Lower lobe of right lung (tissue), 2 donors: ENCODE measurements around the gene DDX19B. TPM values are rescaled to one million over a fixed set of nuclear protein-coding genes. Genes with fewer than 3 reads are reported as not detected.
"Not testable (repeated sequence)": the region's sequence is repeated elsewhere in the genome, so short reads cannot be mapped to it uniquely, and the experiment has no call there.

Source experiments
- ATAC-seq, 2 donors: fragments of 200-7000 bp; cut with Tn5 transposase; one replicate each; pipeline ENCODE4 v1.9.1; 2020 to 2022; ENCODE audit warnings: mild to moderate bottlenecking in 2 of 2, moderate library complexity in 2 of 2
- DNase-seq: peaks from one replicate; pipeline ENCODE4 v3.0.0-alpha.2; 2020
- H3K27ac ChIP-seq: fragments of 200-600 bp; one replicate; pipeline ENCODE4 v1.8.0; 2022
- H3K27me3 ChIP-seq: fragments of 200-600 bp; one replicate; pipeline ENCODE4 v1.8.0; 2022; ENCODE audit warnings: low read depth
- H3K36me3 ChIP-seq: fragments of 200-600 bp; one replicate; pipeline ENCODE4 v1.8.0; 2022; ENCODE audit warnings: mild to moderate bottlenecking
- H3K4me1 ChIP-seq: fragments of 200-600 bp; one replicate; pipeline ENCODE4 v1.8.0; 2022
- H3K4me3 ChIP-seq: fragments of 200-600 bp; one replicate; pipeline ENCODE4 v1.8.0; 2022; ENCODE audit warnings: mild to moderate bottlenecking
- H3K9me3 ChIP-seq: fragments of 200-600 bp; one replicate; pipeline ENCODE4 v1.8.0; 2022
- intact Hi-C: fragments of 100-400 bp; cut with DNase I; formaldehyde crosslinking; loops from one replicate; pipeline ENCODE4 v1.11.0; 2022
- long read RNA-seq: library from polyadenylated mRNA; unstranded; transcript quantifications from one replicate; pipeline ENCODE4 v2.0.0, GENCODE V29; 2021
- total RNA-seq: library from RNA; stranded (reverse); fragmentation: NEBNext Ultra II Directional; extraction: Animal tissue kit (Norgen Biotek cat#: 25700); gene quantifications from one replicate; pipeline ENCODE4 v1.2.1, GENCODE V29; 2021
- TF ChIP-seq, protein P1 (sequence below): fragments of 200-600 bp; IDR thresholded peaks from one replicate; pipeline ENCODE4 v1.8.0; 2022; ENCODE audit warnings: antibody characterized with exemption, mild to moderate bottlenecking
- donor health status: DM: no; HTN: yes; CAD: no; lungs with severe emphysema.

DDX19B gene
- 28.3 TPM for total RNA-seq
- long read RNA-seq, transcript DDX19B-201 (12 exons, 3,386 nt) = major isoform, 21 of 29 reads
- long read RNA-seq, partial matches to known transcripts = 4 of 29 reads
- long read RNA-seq, other reads (novel, unspliced or antisense) = 4 of 29 reads

DNA sequence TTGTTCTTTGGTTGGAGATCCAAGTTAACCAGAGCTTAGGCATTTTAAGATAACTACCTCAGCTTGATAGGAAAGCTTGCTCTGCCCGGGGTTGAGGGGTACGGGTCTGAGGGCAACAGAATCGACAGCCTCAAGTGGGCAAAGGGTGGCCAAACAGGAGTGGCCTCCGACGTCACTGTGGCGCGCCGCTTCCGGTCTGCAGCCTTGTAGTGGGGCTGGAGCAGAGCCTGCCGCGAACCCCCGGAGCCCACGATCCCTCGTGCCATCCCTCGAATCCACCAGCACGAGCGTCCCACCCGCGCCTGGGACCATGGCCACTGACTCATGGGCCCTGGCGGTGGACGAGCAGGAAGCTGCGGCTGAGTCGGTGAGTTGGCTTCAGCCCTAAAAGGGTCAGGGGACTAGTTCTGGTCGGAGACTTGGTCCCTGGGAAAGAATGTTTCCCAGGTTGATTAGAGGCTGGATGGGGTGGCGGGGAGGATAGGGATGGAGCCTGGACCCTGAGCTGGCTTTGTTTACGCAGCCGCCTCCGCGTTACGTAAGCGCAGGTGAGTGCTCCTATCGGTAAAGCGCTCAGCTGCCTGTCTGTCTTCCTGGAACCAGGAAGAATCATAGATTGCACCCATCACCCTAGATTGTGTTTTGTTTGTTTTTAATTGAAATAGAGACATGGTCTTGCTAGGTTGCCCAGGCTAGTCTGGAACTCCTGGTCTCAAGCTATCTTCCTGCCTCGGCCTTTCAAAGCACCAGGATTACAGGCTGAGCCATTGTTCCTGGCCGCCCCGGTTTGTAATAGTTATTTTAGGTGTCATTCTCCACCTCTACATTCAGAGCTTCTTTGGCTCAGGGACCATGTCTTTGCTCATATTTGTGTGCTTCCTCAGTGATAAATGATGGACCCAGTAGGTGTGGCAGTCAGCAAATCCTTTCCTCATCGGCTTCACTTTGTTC, at the start of gene DDX19B:
Gene DDX19B, plus strand, starts transcription at position 199 of the 951 bp plus-strand sequence. Its CDS starts 112 bp downstream, at position 311.
- Histone ChIP-seq H3K9me3 (peaks cover 10% of the 10 kb centered on the region), H3K36me3 (no peaks in the 10 kb centered on the region), H3K4me1 (peaks cover 14% of the 10 kb centered on the region), H3K27me3 (no peaks in the 10 kb centered on the region), H3K27ac (peak within 1 kb of the TSS; percentile 97), H3K4me3 (peak within 1 kb of the TSS; percentile 76)
- TF ChIP-seq, protein P1, sequence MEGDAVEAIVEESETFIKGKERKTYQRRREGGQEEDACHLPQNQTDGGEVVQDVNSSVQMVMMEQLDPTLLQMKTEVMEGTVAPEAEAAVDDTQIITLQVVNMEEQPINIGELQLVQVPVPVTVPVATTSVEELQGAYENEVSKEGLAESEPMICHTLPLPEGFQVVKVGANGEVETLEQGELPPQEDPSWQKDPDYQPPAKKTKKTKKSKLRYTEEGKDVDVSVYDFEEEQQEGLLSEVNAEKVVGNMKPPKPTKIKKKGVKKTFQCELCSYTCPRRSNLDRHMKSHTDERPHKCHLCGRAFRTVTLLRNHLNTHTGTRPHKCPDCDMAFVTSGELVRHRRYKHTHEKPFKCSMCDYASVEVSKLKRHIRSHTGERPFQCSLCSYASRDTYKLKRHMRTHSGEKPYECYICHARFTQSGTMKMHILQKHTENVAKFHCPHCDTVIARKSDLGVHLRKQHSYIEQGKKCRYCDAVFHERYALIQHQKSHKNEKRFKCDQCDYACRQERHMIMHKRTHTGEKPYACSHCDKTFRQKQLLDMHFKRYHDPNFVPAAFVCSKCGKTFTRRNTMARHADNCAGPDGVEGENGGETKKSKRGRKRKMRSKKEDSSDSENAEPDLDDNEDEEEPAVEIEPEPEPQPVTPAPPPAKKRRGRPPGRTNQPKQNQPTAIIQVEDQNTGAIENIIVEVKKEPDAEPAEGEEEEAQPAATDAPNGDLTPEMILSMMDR = peak; percentile 10
- intact Hi-C loops = no loop called here
- ATAC-seq = peak; percentile 95 to 96
- peak; percentile 93 for DNase-seq

DNA sequence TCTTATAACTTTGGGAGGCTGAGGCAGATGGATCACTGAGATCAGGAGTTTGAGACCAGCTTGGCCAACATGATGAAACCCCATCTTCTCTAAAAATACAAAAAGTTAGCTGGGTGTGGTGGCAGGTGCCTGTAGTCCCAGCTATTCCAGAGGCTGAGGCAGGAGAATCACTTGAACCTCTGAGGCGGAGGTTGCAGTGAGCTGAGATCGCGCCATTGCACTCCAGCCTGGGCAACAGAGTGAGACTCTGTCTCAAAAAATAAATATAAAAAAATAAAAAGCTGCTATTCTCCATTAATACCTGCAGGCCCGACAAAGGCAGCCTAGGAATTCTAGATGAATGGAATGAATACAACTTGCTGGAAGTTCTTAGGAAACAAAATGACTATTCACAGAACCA, 49.3 kb upstream of the DDX19B start:
- intact Hi-C loops, H3K9me3 ChIP-seq, ATAC-seq, DNase-seq, H3K4me3 ChIP-seq, H3K27me3 ChIP-seq, H3K27ac ChIP-seq: not testable (repeated sequence)
- H3K4me1 ChIP-seq = peaks cover 30% of the 10 kb centered on the region
- H3K36me3 ChIP-seq = peaks cover 46% of the 10 kb centered on the region

DNA sequence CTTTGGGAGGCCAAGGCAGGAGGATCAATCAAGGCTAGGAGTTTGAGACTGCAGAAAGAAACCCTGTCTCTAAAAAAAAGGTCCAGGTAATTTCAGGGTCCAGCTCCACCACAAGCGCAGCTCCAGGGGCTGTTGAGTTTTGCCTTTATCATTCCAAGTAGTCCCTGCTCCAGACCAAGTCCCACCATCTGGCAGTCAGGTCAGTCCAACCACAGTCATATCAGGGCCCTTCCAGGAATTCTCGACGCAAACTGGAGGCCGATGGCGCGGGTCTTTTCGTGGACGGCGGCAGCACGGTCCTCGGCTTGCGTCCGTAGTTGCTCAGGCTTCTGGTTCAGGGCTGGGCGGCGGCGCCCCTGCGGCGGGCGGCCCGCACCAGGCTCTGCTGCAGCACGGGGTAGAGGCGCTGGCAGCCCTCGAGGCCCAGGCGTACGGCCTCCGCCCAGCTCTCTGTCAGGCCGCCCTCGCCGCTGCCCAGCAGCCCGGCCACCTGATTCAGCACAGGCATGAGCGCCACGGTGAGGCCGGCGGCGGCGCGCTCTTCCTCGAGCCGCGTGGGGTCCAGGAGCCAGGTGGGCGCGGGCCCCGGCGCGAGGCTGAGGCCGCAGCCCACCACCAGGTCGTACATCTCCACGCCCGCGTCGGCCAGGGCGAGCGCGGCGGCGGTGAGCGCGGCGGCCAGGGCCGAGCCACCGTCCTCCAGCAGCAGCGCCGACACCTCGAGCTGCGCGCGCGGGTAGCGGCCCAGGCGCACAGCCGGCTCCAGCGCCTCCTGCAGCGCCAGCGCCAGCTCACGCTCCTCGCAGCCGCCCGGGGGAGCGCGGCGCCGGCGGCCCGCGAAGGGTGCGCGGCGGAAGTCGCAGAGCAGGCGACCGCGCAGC, 48.0 kb upstream of the DDX19B start:
- Histone ChIP-seq H3K27me3 (no peaks in the 10 kb centered on the region), H3K9me3 (no peaks in the 10 kb centered on the region), H3K4me1 (peaks cover 30% of the 10 kb centered on the region), H3K27ac (peak overlapping the region; percentile 88), H3K4me3 (peak overlapping the region; percentile 77), H3K36me3 (peaks cover 59% of the 10 kb centered on the region)
- TF ChIP-seq, protein P1 = no peak
- intact Hi-C loops = no loop called here
- ATAC-seq (peak; percentile 62 to 67), DNase-seq (peak; percentile 62)

DNA sequence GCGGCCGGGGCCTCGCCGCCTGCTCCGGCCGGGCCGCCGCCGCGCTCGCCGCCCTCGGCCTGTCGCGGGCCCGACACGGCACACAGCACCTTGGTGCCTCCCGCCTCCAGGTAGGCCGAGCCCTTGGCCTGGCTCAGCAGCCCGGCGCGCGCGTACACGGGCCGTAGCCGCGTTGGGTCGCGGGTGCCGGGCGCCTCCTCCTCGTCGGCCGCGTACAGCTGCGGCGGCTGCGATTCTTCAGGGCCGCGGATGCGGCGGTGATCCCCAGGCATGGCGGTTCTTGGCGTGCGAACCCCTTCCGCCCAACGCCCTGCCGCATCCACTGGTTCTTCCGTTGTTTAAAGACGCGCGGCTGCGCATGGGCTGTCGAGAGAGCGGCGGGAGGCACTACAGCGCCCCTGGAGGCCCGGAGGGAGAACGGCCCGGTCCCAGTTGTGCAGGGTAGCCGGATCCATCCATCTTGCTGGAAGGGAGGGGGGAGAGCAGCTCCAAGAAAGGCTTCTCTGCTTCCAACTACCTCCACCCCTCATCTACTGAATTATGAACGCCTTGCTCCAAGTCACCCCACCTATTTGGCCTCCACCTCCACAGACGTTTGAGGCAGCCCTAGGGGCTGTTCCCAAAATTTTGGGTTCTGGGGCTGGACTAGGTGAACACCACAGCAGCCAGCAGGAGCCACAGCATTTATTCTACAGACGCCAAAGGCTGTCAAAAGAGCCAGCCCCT, 47.2 kb upstream of the DDX19B start, which contains the start of gene EXOSC6:
Gene EXOSC6, minus strand, starts transcription at position 312 of the 726 bp plus-strand sequence. Its CDS starts 40 bp downstream, at position 272.
- peak within 1 kb of the TSS; percentile 88 for H3K27ac ChIP-seq
- H3K27me3 ChIP-seq = no peaks in the 10 kb centered on the region
- H3K9me3 ChIP-seq = no peaks in the 10 kb centered on the region
- peak; percentile 99 for ATAC-seq
- peak; percentile 95 for DNase-seq
- intact Hi-C loops = no loop called here
- H3K4me3 ChIP-seq = peak within 1 kb of the TSS; percentile 77
- peaks cover 30% of the 10 kb centered on the region for H3K4me1 ChIP-seq
- TF ChIP-seq, protein P1 = peak; percentile 94
- H3K36me3 ChIP-seq = peaks cover 67% of the 10 kb centered on the region

DNA sequence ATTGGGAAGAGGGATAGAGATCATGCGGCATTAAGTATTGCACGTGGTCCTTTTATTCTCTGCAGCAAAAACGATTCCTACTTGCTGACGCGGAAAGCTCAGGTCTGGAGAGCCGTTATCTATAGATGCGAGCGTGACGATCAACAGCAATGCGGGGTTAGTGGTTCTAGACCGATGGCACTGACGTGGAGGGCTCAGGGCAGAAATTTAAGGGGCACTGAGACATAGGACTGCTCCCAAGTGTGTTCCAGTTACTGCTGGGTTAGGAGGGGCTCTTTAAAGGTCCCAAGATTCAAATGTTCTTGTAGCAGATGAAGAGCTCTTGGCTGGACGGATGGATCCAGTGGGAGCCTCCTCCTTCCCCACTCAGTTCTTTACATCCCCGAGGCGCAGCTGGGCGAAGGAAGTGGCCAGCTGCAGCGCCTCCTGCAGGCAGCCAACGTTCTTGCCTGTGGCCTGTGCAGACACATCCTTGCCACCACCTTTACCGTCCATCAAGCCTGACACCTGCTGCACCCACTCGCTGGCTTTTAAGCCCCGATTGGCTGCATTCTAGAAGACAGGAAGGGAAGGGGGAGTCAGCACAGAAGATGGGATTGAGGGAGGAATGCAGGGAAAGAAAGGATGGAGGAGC, 46.5 kb upstream of the DDX19B start:
- Histone ChIP-seq H3K27me3 (no peaks in the 10 kb centered on the region), H3K36me3 (peaks cover 74% of the 10 kb centered on the region), H3K4me1 (peaks cover 29% of the 10 kb centered on the region), H3K27ac (no peak overlapping the region), H3K9me3 (no peaks in the 10 kb centered on the region), H3K4me3 (no peak overlapping the region)
- TF ChIP-seq, protein P1 = peak; percentile 14
- ATAC-seq (no peak), DNase-seq (no peak)
- intact Hi-C loops = no loop called here
